Panc1 (cell line): Measurements from ENCODE around the gene ASTN2. TPM values are rescaled to one million over a fixed set of nuclear protein-coding genes. Genes with fewer than 3 reads are reported as not detected.

Experiments used
- ATAC-seq: fragments of 200-7000 bp; cut with Tn5 transposase; 2 replicates; pipeline ENCODE4 v1.9.1; 2020; ENCODE audit warnings: mild to moderate bottlenecking, moderate library complexity
- BruUV-seq: library from RNA; stranded (reverse); fragments of 400-500 nt; replicated peaks from 2 replicates; lab custom pipeline; 2021; lab: Mats Ljungman, UMichigan
- CTCF ChIA-PET: fragments of 300-600 bp; sonication (Branson Sonifier 250); formaldehyde crosslinking; loops from one replicate; lab custom pipeline; 2022; ENCODE audit warnings: antibody characterized with exemption; lab: Charles Lee
- POLR2A ChIA-PET: fragments of 300-600 bp; sonication (Branson Sonifier 250); formaldehyde crosslinking; loops from one replicate; lab custom pipeline; 2022; ENCODE audit warnings: antibody characterized with exemption; lab: Charles Lee
- DNase-seq: peaks from one replicate; pipeline ENCODE4 v3.0.0-alpha.2; 2010; ENCODE audit warnings: low read depth, low spot score
- H3K27ac ChIP-seq: 2 replicates; pipeline ENCODE4 v1.5.1; 2011; ENCODE audit warnings: mild to moderate bottlenecking, low read length, inconsistent platforms
- H3K27me3 ChIP-seq: fragments of 200-500 bp; sonication (Bioruptor generic); 2 replicates; pipeline ENCODE4 v1.6.0; 2014; ENCODE audit warnings: low read length, inconsistent platforms; ENCODE audit not compliant: control insufficient read depth, insufficient read depth
- H3K36me3 ChIP-seq: fragments of 200-500 bp; sonication (Bioruptor generic); 2 replicates; pipeline ENCODE4 v1.5.1; 2014; ENCODE audit warnings: inconsistent platforms, mild to moderate bottlenecking, low read length, moderate library complexity; ENCODE audit not compliant: control insufficient read depth, insufficient read depth
- H3K4me1 ChIP-seq: 2 replicates; pipeline ENCODE4 v1.5.1; 2011; ENCODE audit warnings: inconsistent platforms, mild to moderate bottlenecking, low read length, moderate library complexity; ENCODE audit not compliant: control insufficient read depth, insufficient read depth
- H3K4me3 ChIP-seq, 2 experiments: 2 replicates each; pipeline ENCODE4 v1.5.1; 2011 to 2012; ENCODE audit warnings: low read depth in 2 of 2, low read length in 2 of 2, mild to moderate bottlenecking in 2 of 2, inconsistent platforms in 1 of 2, moderate library complexity in 1 of 2
- H3K9me3 ChIP-seq: fragments of 200-500 bp; sonication (Bioruptor generic); 2 replicates; pipeline ENCODE4 v1.5.1; 2014; ENCODE audit warnings: low read depth, mild to moderate bottlenecking, inconsistent platforms, low read length, moderate library complexity; ENCODE audit not compliant: control insufficient read depth, insufficient read depth
- CTCF ChIP-seq: fragments of 450-650 bp; IDR thresholded peaks from 2 replicates; pipeline ENCODE4 v1.5.1; 2017; ENCODE audit warnings: mild to moderate bottlenecking
- POLR2AphosphoS5 ChIP-seq: IDR thresholded peaks from 2 replicates; pipeline ENCODE4 v1.6.1; 2012; ENCODE audit warnings: mild to moderate bottlenecking, low read depth, low read length, moderate library complexity
- REST ChIP-seq, 2 experiments: IDR thresholded peaks; 2 replicates each; pipeline ENCODE4 v1.6.1; 2011 to 2012; ENCODE audit warnings: low read depth in 2 of 2, control low read depth in 1 of 2, low read length in 1 of 2, mild to moderate bottlenecking in 1 of 2, moderate library complexity in 1 of 2; ENCODE audit not compliant: insufficient read depth in 1 of 2
- SIN3A ChIP-seq: IDR thresholded peaks from 2 replicates; pipeline ENCODE4 v1.6.1; 2012; ENCODE audit warnings: low read depth, mild to moderate bottlenecking, low read length, moderate library complexity, borderline replicate concordance; ENCODE audit not compliant: insufficient read depth
- TCF7L2 ChIP-seq: IDR thresholded peaks from 2 replicates; pipeline ENCODE4 v1.6.1; 2011; ENCODE audit warnings: mild to moderate bottlenecking, low read depth, low read length, inconsistent platforms
- in situ Hi-C: cut with HindIII; loops from 2 replicates; pipeline ENCODE4 v1.10.0; 2016; ENCODE audit warnings: low sequenced_read_pairs, low pct_unique_long_range_greater_than_20kb
- intact Hi-C: fragments of 100-400 bp; cut with micrococcal nuclease; formaldehyde crosslinking; loops from one replicate; pipeline ENCODE4 v1.10.0; 2022; ENCODE audit not compliant: unreplicated experiment
- total RNA-seq: library from RNA; stranded (reverse); gene quantifications from one replicate; pipeline ENCODE4 v1.2.1, GENCODE V29; 2021; ENCODE audit not compliant: unreplicated experiment

The ASTN2 gene
- total RNA-seq, 1 experiment from 2014 or later, result 3.9 TPM

- no TSS peak for BruUV-seq
- H3K4me3 ChIP-seq, result no peak overlapping the region
- DNase-seq (no peak), ATAC-seq (no peak)
- H3K27me3 ChIP-seq, result no peaks in the 10 kb centered on the region
- H3K4me1 ChIP-seq, result no peaks in the 10 kb centered on the region
- no peaks in the 10 kb centered on the region for H3K9me3 ChIP-seq
- H3K36me3 ChIP-seq, result no peaks in the 10 kb centered on the region
- H3K27ac ChIP-seq, result no peak overlapping the region
- in situ Hi-C loops, result no loop called here
- POLR2A ChIA-PET, result no interaction called here
- intact Hi-C loops, result no loop called here
- TF ChIP-seq POLR2AphosphoS5 (no peak), TCF7L2 (no peak), SIN3A (no peak), CTCF (no peak), REST (IDR thresholded peaks at IDR 0.05; ENCODE audit: insufficient read depth in 1 of 2, low read depth in 2 of 2, low read length in 1 of 2) (no peak)
- CTCF ChIA-PET, result no interaction called here
Measured at GRCh38 chr9:116450378-116451139, 964.3 kb downstream of the ASTN2 start.

- ChIA-PET POLR2A (no interaction called here), CTCF (no interaction called here)
- Histone ChIP-seq H3K9me3 (no peaks in the 10 kb centered on the region), H3K27me3 (no peaks in the 10 kb centered on the region), H3K36me3 (no peaks in the 10 kb centered on the region), H3K4me3 (no peak overlapping the region), H3K4me1 (no peaks in the 10 kb centered on the region), H3K27ac (no peak overlapping the region)
- no peak for TF ChIP-seq TCF7L2
- ATAC-seq (no peak), DNase-seq (no peak)
- intact Hi-C loops, result no loop called here
- BruUV-seq, result no TSS peak
- in situ Hi-C loops, result no loop called here
Measured at GRCh38 chr9:116449949-116450348, 964.9 kb downstream of the ASTN2 start.

- no peak overlapping the region for H3K27ac ChIP-seq
- no peak overlapping the region for H3K4me3 ChIP-seq
- no TSS peak for BruUV-seq
- ATAC-seq (no peak), DNase-seq (no peak)
- H3K36me3 ChIP-seq, result no peaks in the 10 kb centered on the region
- TF ChIP-seq SIN3A (no peak), REST (IDR thresholded peaks at IDR 0.05; ENCODE audit: insufficient read depth in 1 of 2, low read depth in 2 of 2, low read length in 1 of 2) (no peak), TCF7L2 (no peak), CTCF (no peak), POLR2AphosphoS5 (no peak)
- intact Hi-C loops (no loop called here), in situ Hi-C loops (no loop called here)
- no peaks in the 10 kb centered on the region for H3K9me3 ChIP-seq
- POLR2A ChIA-PET, result no interaction called here
- CTCF ChIA-PET, result no interaction called here
- H3K4me1 ChIP-seq, result no peaks in the 10 kb centered on the region
- no peaks in the 10 kb centered on the region for H3K27me3 ChIP-seq
Measured at GRCh38 chr9:116448431-116448830, 966.4 kb downstream of the ASTN2 start.
